Measurements from ENCODE around the gene CUEDC1.

Gene CUEDC1

GRCh38 chr17:57869617-57870282 is 85.5 kb downstream of the CUEDC1 start:
- no peak overlapping the region for H3K27ac ChIP-seq
- H3K4me1 ChIP-seq (ENCODE audit: control insufficient read depth in 1 of 2, insufficient read depth in 1 of 2, low read depth in 1 of 2, low read length in 1 of 2) = peaks cover 51 to 57% of the 10 kb centered on the region in 2 experiments
- H3K27me3 ChIP-seq = peaks cover 9% of the 10 kb centered on the region
- peaks cover 22% of the 10 kb centered on the region for H3K36me3 ChIP-seq
- no peak for TF ChIP-seq CTCF (IDR thresholded peaks at IDR 0.05)
- H3K9me3 ChIP-seq = no peaks in the 10 kb centered on the region
- no peak overlapping the region for H3K4me3 ChIP-seq (ENCODE audit: low read depth in 1 of 2, low read length in 1 of 2)

GRCh38 chr17:57868910-57869616 is 86.1 kb downstream of the CUEDC1 start:
- no peak for TF ChIP-seq CTCF (IDR thresholded peaks at IDR 0.05)
- Histone ChIP-seq H3K4me3 (ENCODE audit: low read depth in 1 of 2, low read length in 1 of 2) (peak overlapping the region in 1 of 2 experiments; percentile 28), H3K27me3 (peaks cover 2% of the 10 kb centered on the region), H3K9me3 (no peaks in the 10 kb centered on the region), H3K36me3 (peaks cover 26% of the 10 kb centered on the region), H3K27ac (peak overlapping the region; percentile 83), H3K4me1 (ENCODE audit: control insufficient read depth in 1 of 2, insufficient read depth in 1 of 2, low read depth in 1 of 2, low read length in 1 of 2) (peaks cover 45 to 50% of the 10 kb centered on the region in 2 experiments)

GRCh38 chr17:57868007-57868909 is 87.0 kb downstream of the CUEDC1 start:
- Histone ChIP-seq H3K4me1 (ENCODE audit: control insufficient read depth in 1 of 2, insufficient read depth in 1 of 2, low read depth in 1 of 2, low read length in 1 of 2) (peaks cover 37 to 42% of the 10 kb centered on the region in 2 experiments), H3K36me3 (peaks cover 26% of the 10 kb centered on the region), H3K9me3 (no peaks in the 10 kb centered on the region), H3K27me3 (no peaks in the 10 kb centered on the region), H3K27ac (peak overlapping the region; percentile 83), H3K4me3 (ENCODE audit: low read depth in 1 of 2, low read length in 1 of 2) (peak overlapping the region; percentile 4 to 28)
- TF ChIP-seq CTCF (IDR thresholded peaks at IDR 0.05) = peak; percentile 65

GRCh38 chr17:57867126-57867525 is 88.1 kb downstream of the CUEDC1 start:
- peaks cover 23% of the 10 kb centered on the region for H3K36me3 ChIP-seq
- no peak for TF ChIP-seq CTCF (IDR thresholded peaks at IDR 0.05)
- no peaks in the 10 kb centered on the region for H3K27me3 ChIP-seq
- peaks cover 31 to 34% of the 10 kb centered on the region in 2 experiments for H3K4me1 ChIP-seq (ENCODE audit: control insufficient read depth in 1 of 2, insufficient read depth in 1 of 2, low read depth in 1 of 2, low read length in 1 of 2)
- H3K4me3 ChIP-seq (ENCODE audit: low read depth in 1 of 2, low read length in 1 of 2) = no peak overlapping the region
- H3K27ac ChIP-seq = peak overlapping the region; percentile 83
- H3K9me3 ChIP-seq = no peaks in the 10 kb centered on the region

- H3K27me3 ChIP-seq = no peaks in the 10 kb centered on the region
- no peak overlapping the region for H3K4me3 ChIP-seq (ENCODE audit: low read depth in 1 of 2, low read length in 1 of 2)
- peak overlapping the region; percentile 83 for H3K27ac ChIP-seq
- peaks cover 32 to 35% of the 10 kb centered on the region in 2 experiments for H3K4me1 ChIP-seq (ENCODE audit: control insufficient read depth in 1 of 2, insufficient read depth in 1 of 2, low read depth in 1 of 2, low read length in 1 of 2)
- TF ChIP-seq CTCF (IDR thresholded peaks at IDR 0.05) = no peak
- no peaks in the 10 kb centered on the region for H3K9me3 ChIP-seq
- H3K36me3 ChIP-seq = peaks cover 21% of the 10 kb centered on the region
These were observed 88.5 kb downstream of the CUEDC1 start for GRCh38 chr17:57866723-57867122.
